GM10248 (cell line): ENCODE data around the gene LRRC74A.

ENCODE experiments used
- CTCF ChIA-PET: fragments of 300-600 bp; sonication (Branson Sonifier 250); formaldehyde crosslinking; extraction: SDS; loops from one replicate; lab custom pipeline; 2021; ENCODE audit warnings: antibody characterized with exemption; lab: Yijun Ruan, JAX
- POLR2A ChIA-PET: fragments of 350-650 bp; sonication (Branson Sonifier 250); formaldehyde crosslinking; extraction: SDS; loops from one replicate; lab custom pipeline; 2020; ENCODE audit warnings: antibody characterized with exemption; lab: Yijun Ruan, JAX
- DNase-seq: peaks from one replicate; pipeline ENCODE4 v3.0.0; 2012; ENCODE audit errors: extremely low spot score
- CTCF ChIP-seq: IDR thresholded peaks from 2 replicates; pipeline ENCODE4 v1.5.1; 2012; ENCODE audit warnings: mild to moderate bottlenecking, low read depth; ENCODE audit errors: extremely low read depth, missing control alignments, control extremely low read depth

LRRC74A gene

GRCh38 chr14:76846331-76847047, 20.3 kb downstream of the LRRC74A start:
- POLR2A ChIA-PET: no interaction called here
- no peak for TF ChIP-seq CTCF

GRCh38 chr14:76848879-76849278, 22.7 kb downstream of the LRRC74A start:
- TF ChIP-seq CTCF: no peak
- DNase-seq: no peak
- ChIA-PET CTCF (interaction anchor here (0.9 to 1.2 kb wide), 3 partner anchors 71 to 222 kb away, joined by 3 to 4 read pairs (median 4); no protein-coding TSS in a partner anchor), POLR2A (no interaction called here)

More at GRCh38 chr14:76846331-76847047, 20.3 kb downstream of the LRRC74A start:
- CTCF ChIA-PET: interaction anchor here (1.1 to 2.3 kb wide), 5 partner anchors 9 to 224 kb away, joined by 3 to 8 read pairs (median 5); no protein-coding TSS in a partner anchor
- no peak for DNase-seq

GRCh38 chr14:76855066-76855465, 28.9 kb downstream of the LRRC74A start:
- POLR2A ChIA-PET: no interaction called here
- TF ChIP-seq CTCF: no peak
- DNase-seq: no peak
- CTCF ChIA-PET: interaction anchor here (1.1 kb wide), 1 partner anchor 18 kb away, joined by 5 read pairs; no protein-coding TSS in a partner anchor

GRCh38 chr14:76856769-76857168, 30.6 kb downstream of the LRRC74A start:
- DNase-seq: no peak
- ChIA-PET CTCF (interaction anchor here (1.4 kb wide), 1 partner anchor 214 kb away, joined by 6 read pairs; no protein-coding TSS in a partner anchor), POLR2A (no interaction called here)
- no peak for TF ChIP-seq CTCF

- POLR2A ChIA-PET: no interaction called here
- CTCF ChIA-PET: interaction anchor here (1.1 to 3.3 kb wide), 6 partner anchors 11 to 215 kb away, joined by 3 to 17 read pairs (median 8); no protein-coding TSS in a partner anchor
- no peak for TF ChIP-seq CTCF
- DNase-seq: no peak
Measured at GRCh38 chr14:76861574-76862255, 35.5 kb downstream of the LRRC74A start.

GRCh38 chr14:76862546-76863282, 36.5 kb downstream of the LRRC74A start:
- ChIA-PET CTCF (interaction anchor here (1.0 to 3.3 kb wide), 6 partner anchors 10 to 261 kb away, joined by 3 to 14 read pairs (median 12); no protein-coding TSS in a partner anchor), POLR2A (no interaction called here)
- no peak for TF ChIP-seq CTCF
- no peak for DNase-seq
